ENCODE measurements around the gene CCDC8. TPM values are rescaled to one million over a fixed set of nuclear protein-coding genes. Genes with fewer than 3 reads are reported as not detected.

Gene CCDC8
- total RNA-seq, 1 experiment from 2014 or later: 24.5 TPM

DNA sequence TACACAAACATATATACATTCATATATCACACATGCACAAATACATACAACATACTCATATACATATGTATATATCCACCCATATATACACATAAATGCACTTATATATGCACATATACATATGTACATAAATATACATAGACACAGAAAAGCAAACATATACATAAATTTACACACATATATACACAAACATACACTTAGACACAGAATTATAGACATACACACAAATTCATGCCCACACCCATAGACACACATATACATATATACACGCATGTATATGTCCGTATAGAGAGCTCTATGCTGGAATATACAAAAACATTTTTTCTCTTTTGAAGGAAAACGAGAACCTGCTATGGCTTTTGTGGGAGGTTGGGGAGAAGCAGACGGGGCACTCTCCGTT, 37.4 kb upstream of the CCDC8 start:
- Histone ChIP-seq H3K9me3 (ENCODE audit: low read depth, low read length, poor library complexity, severe bottlenecking) (peaks cover 4% of the 10 kb centered on the region), H3K27me3 (replicated peaks; ENCODE audit: insufficient read depth, low read depth, low read length, poor library complexity) (no peaks in the 10 kb centered on the region), H3K4me3 (ENCODE audit: low read depth, low read length, poor library complexity, severe bottlenecking) (no peak overlapping the region), H3K36me3 (ENCODE audit: insufficient read depth, low read length, poor library complexity, severe bottlenecking) (no peaks in the 10 kb centered on the region), H3K4me1 (ENCODE audit: insufficient read depth, low read length, poor library complexity, severe bottlenecking) (no peaks in the 10 kb centered on the region), H3K27ac (ENCODE audit: low read depth, low read length, poor library complexity, severe bottlenecking) (no peak overlapping the region)
- POLR2A ChIA-PET (ENCODE audit: low non-redundant PET): no interaction called here
- BruUV-seq (replicated peaks): no TSS peak
- CTCF ChIA-PET: no interaction called here
- TF ChIP-seq CTCF (conservative IDR thresholded peaks at IDR 0.05; ENCODE audit: low read depth, low read length) (no peak), EZH2 (IDR thresholded peaks at IDR 0.05; ENCODE audit: borderline replicate concordance, low read depth, low read length, poor library complexity, severe bottlenecking) (no peak)
- intact Hi-C loops (cut with micrococcal nuclease; ENCODE audit: unreplicated experiment): no loop called here
- DNase-seq (ENCODE audit: low spot score): no peak

DNA sequence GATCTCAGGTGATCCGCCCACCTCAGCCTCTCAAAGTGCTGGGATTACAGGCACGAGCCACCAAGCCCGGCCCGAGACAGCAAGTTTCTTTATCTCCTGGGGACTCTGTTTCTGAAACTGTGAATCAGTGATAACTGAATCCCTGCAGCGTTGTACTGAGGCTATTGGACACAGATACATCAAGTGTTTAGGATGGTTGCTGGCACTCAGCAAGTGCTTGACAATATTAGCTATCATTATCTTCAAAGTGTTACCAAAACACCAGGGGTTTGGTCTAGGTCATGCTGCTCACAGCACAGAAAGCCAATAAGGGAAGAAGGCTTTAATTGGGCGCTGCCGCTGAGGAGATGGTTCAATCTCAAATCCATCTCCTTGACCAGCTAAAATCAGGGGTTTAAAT, 35.9 kb upstream of the CCDC8 start:
- no peak overlapping the region for H3K4me3 ChIP-seq (ENCODE audit: low read depth, low read length, poor library complexity, severe bottlenecking)
- peaks cover 4% of the 10 kb centered on the region for H3K9me3 ChIP-seq (ENCODE audit: low read depth, low read length, poor library complexity, severe bottlenecking)
- ChIA-PET CTCF (no interaction called here), POLR2A (ENCODE audit: low non-redundant PET) (no interaction called here)
- H3K4me1 ChIP-seq (ENCODE audit: insufficient read depth, low read length, poor library complexity, severe bottlenecking): no peaks in the 10 kb centered on the region
- H3K27me3 ChIP-seq (replicated peaks; ENCODE audit: insufficient read depth, low read depth, low read length, poor library complexity): no peaks in the 10 kb centered on the region
- no peaks in the 10 kb centered on the region for H3K36me3 ChIP-seq (ENCODE audit: insufficient read depth, low read length, poor library complexity, severe bottlenecking)
- TF ChIP-seq EZH2 (IDR thresholded peaks at IDR 0.05; ENCODE audit: borderline replicate concordance, low read depth, low read length, poor library complexity, severe bottlenecking): no peak
- TF ChIP-seq CTCF (conservative IDR thresholded peaks at IDR 0.05; ENCODE audit: low read depth, low read length): no peak
- no peak overlapping the region for H3K27ac ChIP-seq (ENCODE audit: low read depth, low read length, poor library complexity, severe bottlenecking)
- intact Hi-C loops (cut with micrococcal nuclease; ENCODE audit: unreplicated experiment): no loop called here
- DNase-seq (ENCODE audit: low spot score): no peak
- no TSS peak for BruUV-seq (replicated peaks)

DNA sequence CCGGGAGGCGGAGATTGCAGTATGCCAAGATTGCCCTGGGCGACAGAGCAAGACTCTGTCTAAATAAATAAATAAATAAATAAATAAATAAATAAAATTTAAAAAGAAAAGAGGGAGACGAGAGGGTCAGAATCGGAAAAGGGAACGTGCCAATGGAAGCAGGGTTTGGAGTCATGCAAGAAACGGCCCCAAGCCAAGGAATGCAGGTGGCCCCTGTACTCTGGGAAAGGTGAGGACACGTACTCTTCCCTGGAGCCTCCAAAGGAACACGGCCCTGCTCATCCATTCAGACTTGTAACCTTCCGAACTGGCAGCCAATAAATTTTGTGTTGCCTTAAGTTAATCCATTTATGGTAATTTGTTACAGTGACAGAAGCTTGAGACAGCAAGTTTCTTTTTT, 35.2 kb upstream of the CCDC8 start:
- Histone ChIP-seq H3K27ac (ENCODE audit: low read depth, low read length, poor library complexity, severe bottlenecking) (no peak overlapping the region), H3K4me1 (ENCODE audit: insufficient read depth, low read length, poor library complexity, severe bottlenecking) (no peaks in the 10 kb centered on the region), H3K4me3 (ENCODE audit: low read depth, low read length, poor library complexity, severe bottlenecking) (no peak overlapping the region), H3K27me3 (replicated peaks; ENCODE audit: insufficient read depth, low read depth, low read length, poor library complexity) (no peaks in the 10 kb centered on the region), H3K9me3 (ENCODE audit: low read depth, low read length, poor library complexity, severe bottlenecking) (peaks cover 4% of the 10 kb centered on the region), H3K36me3 (ENCODE audit: insufficient read depth, low read length, poor library complexity, severe bottlenecking) (no peaks in the 10 kb centered on the region)
- TF ChIP-seq CTCF (conservative IDR thresholded peaks at IDR 0.05; ENCODE audit: low read depth, low read length): no peak
- no peak for TF ChIP-seq EZH2 (IDR thresholded peaks at IDR 0.05; ENCODE audit: borderline replicate concordance, low read depth, low read length, poor library complexity, severe bottlenecking)
- DNase-seq (ENCODE audit: low spot score): no peak
- intact Hi-C loops (cut with micrococcal nuclease; ENCODE audit: unreplicated experiment): no loop called here
- ChIA-PET POLR2A (ENCODE audit: low non-redundant PET) (interaction anchor here (0.7 kb wide), 1 partner anchor 34 kb away, joined by 4 read pairs; no protein-coding TSS in a partner anchor), CTCF (no interaction called here)
- no TSS peak for BruUV-seq (replicated peaks)

Data from A673 (cell line).